Measurements from ENCODE around the gene CHAT. TPM values are rescaled to one million over a fixed set of nuclear protein-coding genes. Genes with fewer than 3 reads are reported as not detected.

The CHAT gene
- total RNA-seq, 3 donors from 2014 or later (not counting 1 experiment from before 2014, with no cell fraction given) = not detected

DNA sequence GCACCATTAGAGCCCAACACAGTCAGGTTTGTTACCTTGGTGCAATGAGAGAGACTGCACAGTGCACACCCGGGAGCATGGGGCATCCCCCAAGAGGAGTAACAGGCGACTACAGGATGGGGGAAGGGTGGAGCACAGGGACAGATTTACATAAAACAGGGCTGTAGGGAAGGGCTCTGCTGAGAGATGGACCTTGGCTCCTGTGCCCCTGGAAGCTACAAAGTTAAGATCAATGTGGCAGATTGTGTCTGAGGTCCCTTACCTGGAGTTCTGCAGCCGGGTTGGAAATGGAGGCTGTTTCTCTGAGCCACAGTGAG, 17.4 kb upstream of the CHAT start:
- DNase-seq (no peak), ATAC-seq (no peak)
- H3K9me3 Mint-ChIP-seq = no peaks in the 10 kb centered on the region
- intact Hi-C loops (cut with micrococcal nuclease) = no loop called here
- Histone ChIP-seq H3K36me3 (ENCODE audit: control insufficient read depth, insufficient read depth, low read length) (no peaks in the 10 kb centered on the region), H3K27me3 (ENCODE audit: control insufficient read depth, insufficient read depth, low read length) (peaks cover 3% of the 10 kb centered on the region), H3K9me3 (ENCODE audit: control insufficient read depth, insufficient read depth, low read length) (no peaks in the 10 kb centered on the region), H3K27ac (ENCODE audit: low read length) (no peak overlapping the region), H3K4me3 (ENCODE audit: low read length) (no peak overlapping the region), H3K4me1 (ENCODE audit: control insufficient read depth, insufficient read depth, low read length) (no peaks in the 10 kb centered on the region)
- H3K27me3 Mint-ChIP-seq (ENCODE audit: low read depth in 2 of 2) = peaks cover 30 to 34% of the 10 kb centered on the region in 2 donors
- no peak for TF ChIP-seq CTCF (IDR thresholded peaks at IDR 0.05)
- peaks cover 5 to 6% of the 10 kb centered on the region in 2 donors for H3K4me1 Mint-ChIP-seq
- no peak overlapping the region for H3K4me3 Mint-ChIP-seq
- no peak overlapping the region for H3K27ac Mint-ChIP-seq
- WGBS (ENCODE audit: insufficient coverage) = 76% methylated on average over 3 of the region's 3 CpGs
- H3K36me3 Mint-ChIP-seq = no peaks in the 10 kb centered on the region

GRCh38 chr10:49596836-49597235, 17.0 kb upstream of the CHAT start:
- H3K4me3 ChIP-seq (ENCODE audit: low read length) = no peak overlapping the region
- 88% methylated on average over 3 of the region's 3 CpGs for WGBS (ENCODE audit: insufficient coverage)
- no peak for TF ChIP-seq CTCF (IDR thresholded peaks at IDR 0.05)
- H3K4me1 ChIP-seq (ENCODE audit: control insufficient read depth, insufficient read depth, low read length) = no peaks in the 10 kb centered on the region
- Mint-ChIP-seq H3K27me3 (ENCODE audit: low read depth in 2 of 2) (peaks cover 26 to 34% of the 10 kb centered on the region in 2 donors), H3K4me1 (peaks cover 5 to 6% of the 10 kb centered on the region in 2 donors), H3K36me3 (no peaks in the 10 kb centered on the region), H3K9me3 (no peaks in the 10 kb centered on the region), H3K4me3 (no peak overlapping the region), H3K27ac (no peak overlapping the region)
- no peaks in the 10 kb centered on the region for H3K9me3 ChIP-seq (ENCODE audit: control insufficient read depth, insufficient read depth, low read length)
- no peak for ATAC-seq
- H3K27ac ChIP-seq (ENCODE audit: low read length) = no peak overlapping the region
- no peak for DNase-seq
- intact Hi-C loops (cut with micrococcal nuclease) = no loop called here
- peaks cover under 1% of the 10 kb centered on the region for H3K27me3 ChIP-seq (ENCODE audit: control insufficient read depth, insufficient read depth, low read length)
- no peaks in the 10 kb centered on the region for H3K36me3 ChIP-seq (ENCODE audit: control insufficient read depth, insufficient read depth, low read length)

DNA sequence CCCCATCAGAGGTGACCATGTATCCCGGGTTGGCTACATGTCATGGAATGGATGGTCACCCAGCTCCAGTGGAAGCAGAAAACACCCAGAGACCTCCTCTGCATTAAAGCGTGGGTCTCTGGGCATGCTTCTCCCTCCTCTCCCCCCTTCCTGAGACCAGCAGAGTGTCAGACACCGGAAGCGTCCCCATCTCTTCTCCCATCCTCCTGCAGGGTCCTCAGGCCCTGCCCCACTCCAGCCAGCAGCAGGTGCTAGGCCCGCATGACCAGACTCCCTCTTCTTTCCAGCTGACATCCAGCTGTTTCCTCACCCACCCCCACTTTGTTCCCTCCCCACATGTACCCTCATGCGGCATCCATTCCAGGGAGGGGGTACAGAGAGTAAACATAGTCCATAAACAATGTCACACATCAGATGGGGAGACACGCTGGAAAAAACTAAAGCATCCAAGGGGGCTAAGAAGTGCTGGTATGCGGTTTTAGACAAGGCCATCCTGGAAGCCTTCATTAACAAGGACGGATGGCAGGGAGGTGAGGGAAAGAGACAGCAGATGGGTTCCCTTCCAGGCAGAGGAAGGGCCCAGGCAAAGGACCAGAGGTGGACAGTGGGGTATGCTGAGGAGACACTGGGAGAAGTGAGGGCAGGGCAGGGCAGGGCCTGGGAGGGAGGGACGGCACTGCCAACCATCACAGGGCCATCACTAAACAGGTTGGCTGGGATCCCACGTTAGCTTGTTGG, 16.2 kb upstream of the CHAT start:
- no peak for DNase-seq
- Histone ChIP-seq H3K27me3 (ENCODE audit: control insufficient read depth, insufficient read depth, low read length) (no peaks in the 10 kb centered on the region), H3K4me3 (ENCODE audit: low read length) (no peak overlapping the region), H3K4me1 (ENCODE audit: control insufficient read depth, insufficient read depth, low read length) (no peaks in the 10 kb centered on the region), H3K9me3 (ENCODE audit: control insufficient read depth, insufficient read depth, low read length) (no peaks in the 10 kb centered on the region), H3K36me3 (ENCODE audit: control insufficient read depth, insufficient read depth, low read length) (no peaks in the 10 kb centered on the region), H3K27ac (ENCODE audit: low read length) (no peak overlapping the region)
- Mint-ChIP-seq H3K4me3 (no peak overlapping the region), H3K27ac (no peak overlapping the region), H3K27me3 (ENCODE audit: low read depth in 2 of 2) (peaks cover 20 to 38% of the 10 kb centered on the region in 2 donors), H3K9me3 (no peaks in the 10 kb centered on the region), H3K4me1 (peaks cover 5 to 6% of the 10 kb centered on the region in 2 donors), H3K36me3 (no peaks in the 10 kb centered on the region)
- WGBS (ENCODE audit: insufficient coverage) = 87% methylated on average over 11 of the region's 11 CpGs
- TF ChIP-seq CTCF (IDR thresholded peaks at IDR 0.05) = no peak
- intact Hi-C loops (cut with micrococcal nuclease) = no loop called here
- ATAC-seq = no peak
